ENCODE data around the gene BRS3. TPM values are rescaled to one million over a fixed set of nuclear protein-coding genes. Genes with fewer than 3 reads are reported as not detected.

Gene BRS3
- total RNA-seq, 8 experiments from 2014 or later = 0.05 to 0.20 (median 0.18) TPM; not detected in 2

GRCh38 chrX:136496764-136497555, 9.2 kb downstream of the BRS3 start:
- WGBS, 10 experiments = 0% methylated on average over 1 of the region's 111 CpGs; no CpG with 5 or more reads in 9 of the 10 experiments
- in situ Hi-C loops (cut with MboI; ENCODE audit: low pct_unique_long_range_greater_than_20kb in 2 of 9, low sequenced_read_pairs in 9 of 9, unreplicated experiment in 9 of 9) = loop anchor here in 1 of 9 experiments (25.0 kb wide), 1 partner anchor 260 kb away; no protein-coding TSS in a partner anchor
- peak; percentile 78 to 90 (median 88) for ATAC-seq (replicated peaks in 6 of 8)
- H3K4me3 ChIP-seq = peak overlapping the region; percentile 52 to 83 (median 72)
- peak overlapping the region; percentile 97 to 98 for H3K27ac ChIP-seq
- peaks cover 0 to 7% of the 10 kb centered on the region in 2 donors for H3K4me1 ChIP-seq (replicated peaks in 1 of 2)

GRCh38 chrX:136497556-136498052, 9.9 kb downstream of the BRS3 start, which contains the start of gene HTATSF1:
TSS of gene HTATSF1 (plus strand) at chrX:136497592. CDS start at chrX:136497685, 93 bp downstream.
- Histone ChIP-seq H3K4me1 (replicated peaks in 1 of 2) (peaks cover 0 to 7% of the 10 kb centered on the region in 2 donors), H3K27ac (peak within 1 kb of the TSS; percentile 97 to 98), H3K4me3 (peak within 1 kb of the TSS; percentile 52 to 83 (median 72))
- WGBS, 10 experiments = 0 to 25% (median 10%) methylated on average over 2 to 19 of the region's 35 CpGs; no CpG with 5 or more reads in 7 of the 10 experiments
- ATAC-seq (replicated peaks in 6 of 8) = peak; percentile 5 to 32 (median 18)
- in situ Hi-C loops (cut with MboI; ENCODE audit: low pct_unique_long_range_greater_than_20kb in 2 of 9, low sequenced_read_pairs in 9 of 9, unreplicated experiment in 9 of 9) = loop anchor here in 1 of 9 experiments (25.0 kb wide), 1 partner anchor 260 kb away; no protein-coding TSS in a partner anchor

GRCh38 chrX:136519069-136519468, 31.3 kb downstream of the BRS3 start:
- Histone ChIP-seq H3K4me1 (replicated peaks in 1 of 2) (no peaks in the 10 kb centered on the region), H3K4me3 (no peak overlapping the region), H3K27ac (no peak overlapping the region)
- no peak for ATAC-seq (replicated peaks in 6 of 8)
- in situ Hi-C loops (cut with MboI; ENCODE audit: low pct_unique_long_range_greater_than_20kb in 2 of 9, low sequenced_read_pairs in 9 of 9, unreplicated experiment in 9 of 9) = no loop called here
- WGBS, 10 experiments = 10 to 100% (median 57%) methylated on average over 1 to 3 of the region's 5 CpGs; no CpG with 5 or more reads in 5 of the 10 experiments

- in situ Hi-C loops (cut with MboI; ENCODE audit: low pct_unique_long_range_greater_than_20kb in 2 of 9, low sequenced_read_pairs in 9 of 9, unreplicated experiment in 9 of 9) = no loop called here
- H3K27ac ChIP-seq = no peak overlapping the region
- no peak overlapping the region for H3K4me3 ChIP-seq
- no peaks in the 10 kb centered on the region for H3K4me1 ChIP-seq (replicated peaks in 1 of 2)
- ATAC-seq (replicated peaks in 6 of 8) = no peak
Measured at GRCh38 chrX:136523770-136524169, 36.0 kb downstream of the BRS3 start.

GRCh38 chrX:136525738-136526606, 38.2 kb downstream of the BRS3 start:
- no peak overlapping the region for H3K27ac ChIP-seq
- WGBS, 10 experiments = 0 to 71% (median 65%) methylated on average over 1 to 2 of the region's 2 CpGs; no CpG with 5 or more reads in 7 of the 10 experiments
- ATAC-seq (replicated peaks in 6 of 8) = peak in 4 of 8 experiments; percentile 64 to 99 (median 96)
- in situ Hi-C loops (cut with MboI; ENCODE audit: low pct_unique_long_range_greater_than_20kb in 2 of 9, low sequenced_read_pairs in 9 of 9, unreplicated experiment in 9 of 9) = no loop called here
- H3K4me1 ChIP-seq (replicated peaks in 1 of 2) = no peaks in the 10 kb centered on the region
- H3K4me3 ChIP-seq = no peak overlapping the region

- Histone ChIP-seq H3K4me1 (replicated peaks in 1 of 2) (no peaks in the 10 kb centered on the region), H3K27ac (no peak overlapping the region), H3K4me3 (no peak overlapping the region)
- ATAC-seq (replicated peaks in 6 of 8) = no peak
- in situ Hi-C loops (cut with MboI; ENCODE audit: low pct_unique_long_range_greater_than_20kb in 2 of 9, low sequenced_read_pairs in 9 of 9, unreplicated experiment in 9 of 9) = no loop called here
- 0 to 80% (median 20%) methylated on average over 1 to 5 of the region's 8 CpGs; no CpG with 5 or more reads in 5 of the 10 experiments for WGBS, 10 experiments
Measured at GRCh38 chrX:136528645-136529315, 41.0 kb downstream of the BRS3 start.

- H3K4me3 ChIP-seq = no peak overlapping the region
- WGBS, 10 experiments = 0 to 75% (median 3%) methylated on average over 1 to 2 of the region's 2 CpGs; no CpG with 5 or more reads in 6 of the 10 experiments
- H3K27ac ChIP-seq = no peak overlapping the region
- H3K4me1 ChIP-seq (replicated peaks in 1 of 2) = no peaks in the 10 kb centered on the region
- no peak for ATAC-seq (replicated peaks in 6 of 8)
- in situ Hi-C loops (cut with MboI; ENCODE audit: low pct_unique_long_range_greater_than_20kb in 2 of 9, low sequenced_read_pairs in 9 of 9, unreplicated experiment in 9 of 9) = no loop called here
Measured at GRCh38 chrX:136529795-136530194, 42.0 kb downstream of the BRS3 start.

- no peak within 1 kb of the TSS for H3K27ac ChIP-seq
- in situ Hi-C loops (cut with MboI; ENCODE audit: low pct_unique_long_range_greater_than_20kb in 2 of 9, low sequenced_read_pairs in 9 of 9, unreplicated experiment in 9 of 9) = no loop called here
- ATAC-seq (replicated peaks in 6 of 8) = no peak
- no peaks in the 10 kb centered on the region for H3K4me1 ChIP-seq (replicated peaks in 1 of 2)
- H3K4me3 ChIP-seq = no peak within 1 kb of the TSS
- WGBS, 10 experiments = 20 to 46% (median 41%) methylated on average over 2 to 3 of the region's 3 CpGs; no CpG with 5 or more reads in 7 of the 10 experiments
Measured at GRCh38 chrX:136531951-136532350, 44.2 kb downstream of the BRS3 start, which contains the start of gene VGLL1. TSS of gene VGLL1 (plus strand) at chrX:136532215. CDS start at chrX:136536021, 3,806 bp downstream.

- no peaks in the 10 kb centered on the region for H3K4me1 ChIP-seq (replicated peaks in 1 of 2)
- no peak for ATAC-seq (replicated peaks in 6 of 8)
- H3K27ac ChIP-seq = no peak overlapping the region
- in situ Hi-C loops (cut with MboI; ENCODE audit: low pct_unique_long_range_greater_than_20kb in 2 of 9, low sequenced_read_pairs in 9 of 9, unreplicated experiment in 9 of 9) = no loop called here
- no peak overlapping the region for H3K4me3 ChIP-seq
- WGBS, 10 experiments = 0 to 25% (median 20%) methylated on average over 1 to 2 of the region's 2 CpGs; no CpG with 5 or more reads in 7 of the 10 experiments
Measured at GRCh38 chrX:136534131-136534530, 46.4 kb downstream of the BRS3 start.

- ATAC-seq (replicated peaks in 6 of 8) = no peak
- 50 to 80% methylated on average over 2 of the region's 2 CpGs; no CpG with 5 or more reads in 8 of the 10 experiments for WGBS, 10 experiments
- in situ Hi-C loops (cut with MboI; ENCODE audit: low pct_unique_long_range_greater_than_20kb in 2 of 9, low sequenced_read_pairs in 9 of 9, unreplicated experiment in 9 of 9) = no loop called here
- Histone ChIP-seq H3K4me3 (no peak overlapping the region), H3K4me1 (replicated peaks in 1 of 2) (no peaks in the 10 kb centered on the region), H3K27ac (no peak overlapping the region)
Measured at GRCh38 chrX:136538811-136539210, 51.1 kb downstream of the BRS3 start.

GRCh38 chrX:136540226-136540625, 52.5 kb downstream of the BRS3 start:
- H3K4me3 ChIP-seq = no peak overlapping the region
- no peaks in the 10 kb centered on the region for H3K4me1 ChIP-seq (replicated peaks in 1 of 2)
- in situ Hi-C loops (cut with MboI; ENCODE audit: low pct_unique_long_range_greater_than_20kb in 2 of 9, low sequenced_read_pairs in 9 of 9, unreplicated experiment in 9 of 9) = no loop called here
- no peak overlapping the region for H3K27ac ChIP-seq
- no peak for ATAC-seq (replicated peaks in 6 of 8)
- WGBS, 10 experiments = 29 to 80% (median 74%) methylated on average over 1 to 3 of the region's 5 CpGs; no CpG with 5 or more reads in 6 of the 10 experiments

GRCh38 chrX:136541294-136541693, 53.5 kb downstream of the BRS3 start:
- no peak overlapping the region for H3K4me3 ChIP-seq
- no peaks in the 10 kb centered on the region for H3K4me1 ChIP-seq (replicated peaks in 1 of 2)
- H3K27ac ChIP-seq = no peak overlapping the region
- in situ Hi-C loops (cut with MboI; ENCODE audit: low pct_unique_long_range_greater_than_20kb in 2 of 9, low sequenced_read_pairs in 9 of 9, unreplicated experiment in 9 of 9) = no loop called here
- no peak for ATAC-seq (replicated peaks in 6 of 8)
- 20 to 88% (median 50%) methylated on average over 1 to 2 of the region's 3 CpGs; no CpG with 5 or more reads in 6 of the 10 experiments for WGBS, 10 experiments

All from motor neuron (in vitro differentiated cells).